Mammary epithelial cell (primary cell): ENCODE results near the gene PSAP.

Experiments used
- EZH2 ChIP-seq: IDR thresholded peaks from 2 replicates; pipeline ENCODE4 v1.6.1; 2012; ENCODE audit warnings: low read length, inconsistent platforms, borderline replicate concordance
- TF ChIP-seq, protein P1 (sequence below), 2 donors: IDR thresholded peaks in 1 of 2; conservative IDR thresholded peaks in 1 of 2; 2 replicates each; pipeline ENCODE4 v1.5.1; 2011 to 2012; ENCODE audit warnings: inconsistent platforms in 2 of 2, low read length in 2 of 2, mild to moderate bottlenecking in 2 of 2, control low read depth in 1 of 2, low read depth in 1 of 2; ENCODE audit not compliant: insufficient read depth in 1 of 2; ENCODE audit errors: extremely low read depth in 1 of 2

- TF ChIP-seq, protein P1, sequence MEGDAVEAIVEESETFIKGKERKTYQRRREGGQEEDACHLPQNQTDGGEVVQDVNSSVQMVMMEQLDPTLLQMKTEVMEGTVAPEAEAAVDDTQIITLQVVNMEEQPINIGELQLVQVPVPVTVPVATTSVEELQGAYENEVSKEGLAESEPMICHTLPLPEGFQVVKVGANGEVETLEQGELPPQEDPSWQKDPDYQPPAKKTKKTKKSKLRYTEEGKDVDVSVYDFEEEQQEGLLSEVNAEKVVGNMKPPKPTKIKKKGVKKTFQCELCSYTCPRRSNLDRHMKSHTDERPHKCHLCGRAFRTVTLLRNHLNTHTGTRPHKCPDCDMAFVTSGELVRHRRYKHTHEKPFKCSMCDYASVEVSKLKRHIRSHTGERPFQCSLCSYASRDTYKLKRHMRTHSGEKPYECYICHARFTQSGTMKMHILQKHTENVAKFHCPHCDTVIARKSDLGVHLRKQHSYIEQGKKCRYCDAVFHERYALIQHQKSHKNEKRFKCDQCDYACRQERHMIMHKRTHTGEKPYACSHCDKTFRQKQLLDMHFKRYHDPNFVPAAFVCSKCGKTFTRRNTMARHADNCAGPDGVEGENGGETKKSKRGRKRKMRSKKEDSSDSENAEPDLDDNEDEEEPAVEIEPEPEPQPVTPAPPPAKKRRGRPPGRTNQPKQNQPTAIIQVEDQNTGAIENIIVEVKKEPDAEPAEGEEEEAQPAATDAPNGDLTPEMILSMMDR (conservative IDR thresholded peaks at IDR 0.05 in 1 of 2, IDR thresholded peaks at IDR 0.05 in 1 of 2; ENCODE audit: extremely low read depth in 1 of 2, insufficient read depth in 1 of 2, low read depth in 1 of 2, low read length in 2 of 2), result no peak
- no peak for TF ChIP-seq EZH2
Observed at GRCh38 chr10:71888248-71888622, 37.2 kb upstream of the PSAP start.
